ENCODE measurements around the gene ATP8A2. TPM values are rescaled to one million over a fixed set of nuclear protein-coding genes. Genes with fewer than 3 reads are reported as not detected.

Gene ATP8A2
- polyA plus RNA-seq, 6 donors from 2014 or later = 0.03 TPM; not detected in 5

- H3K9me3 Mint-ChIP-seq = peaks cover 0 to 6% (median 0%) of the 10 kb centered on the region in 7 donors
- ATAC-seq (ENCODE audit: low read depth in 2 of 2) (no peak), DNase-seq (no peak)
- H3K27me3 Mint-ChIP-seq = peaks cover 8 to 32% (median 20%) of the 10 kb centered on the region in 3 donors
- H3K36me3 Mint-ChIP-seq = no peaks in the 10 kb centered on the region
- no peak overlapping the region for H3K27ac Mint-ChIP-seq
- no peak overlapping the region for H3K4me3 Mint-ChIP-seq
- H3K4me1 Mint-ChIP-seq = no peaks in the 10 kb centered on the region
Observed at GRCh38 chr13:25587326-25587980, 215.7 kb downstream of the ATP8A2 start.

DNA sequence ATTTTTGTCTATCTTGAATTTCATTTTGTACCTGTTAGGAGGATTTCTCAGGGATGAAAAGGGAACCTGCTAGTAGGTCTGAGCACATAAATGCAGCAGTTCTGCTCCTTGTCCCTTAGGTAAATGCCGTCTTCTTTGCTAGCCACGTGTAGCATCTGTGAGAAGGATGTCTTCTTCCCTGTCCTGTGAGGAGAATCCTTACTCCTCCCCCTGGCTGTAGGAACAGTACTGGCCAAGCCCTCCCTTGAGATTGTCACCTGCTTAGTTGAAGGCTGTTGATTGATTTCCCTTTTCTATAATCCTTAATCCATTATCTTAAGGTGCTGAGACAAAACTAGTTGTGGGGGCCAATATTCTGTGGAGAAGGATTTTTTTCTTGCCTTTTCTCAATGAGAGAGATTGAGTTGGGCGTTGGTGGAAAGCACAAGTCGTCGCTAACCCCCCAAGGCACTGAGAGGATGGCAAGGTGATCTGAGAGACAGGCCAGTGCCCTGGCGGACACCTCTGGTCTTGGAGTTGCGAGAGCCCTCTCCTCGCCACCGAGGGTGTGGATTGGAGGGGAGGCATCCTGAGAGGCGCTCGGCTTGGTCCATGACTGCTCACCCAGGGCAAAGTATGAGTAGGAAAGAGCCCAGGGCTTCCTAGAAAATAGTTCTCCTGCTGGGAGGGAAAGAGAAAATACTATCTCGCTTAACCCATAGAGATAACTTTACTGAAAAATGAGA, 216.7 kb downstream of the ATP8A2 start:
- no peaks in the 10 kb centered on the region for H3K36me3 Mint-ChIP-seq
- no peak overlapping the region for H3K4me3 Mint-ChIP-seq
- DNase-seq (no peak), ATAC-seq (ENCODE audit: low read depth in 2 of 2) (no peak)
- H3K27ac Mint-ChIP-seq = no peak overlapping the region
- peaks cover 8 to 35% (median 17%) of the 10 kb centered on the region in 3 donors for H3K27me3 Mint-ChIP-seq
- H3K4me1 Mint-ChIP-seq = no peaks in the 10 kb centered on the region
- peaks cover 0 to 6% (median 0%) of the 10 kb centered on the region in 7 donors for H3K9me3 Mint-ChIP-seq

DNA sequence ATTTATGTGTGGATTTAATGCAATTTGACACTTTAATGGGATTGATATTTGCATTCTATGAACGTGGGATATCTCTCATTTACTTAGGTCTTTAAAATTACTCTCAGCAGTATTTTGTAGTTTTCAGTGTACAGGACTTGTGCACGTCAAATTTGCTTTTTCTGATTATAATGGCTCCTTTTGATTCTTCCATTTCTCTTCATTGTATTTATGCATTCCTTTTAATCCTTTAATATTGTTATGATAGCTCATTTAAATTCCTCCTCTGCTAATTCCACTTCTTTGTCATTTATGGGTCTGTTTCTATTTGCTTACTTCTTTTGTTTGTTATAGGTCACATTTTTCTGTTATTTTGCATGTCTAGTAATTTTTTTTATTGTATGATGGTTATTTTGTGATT, 226.6 kb downstream of the ATP8A2 start:
- ATAC-seq (ENCODE audit: low read depth in 2 of 2) (no peak), DNase-seq (no peak)
- H3K9me3 Mint-ChIP-seq = peaks cover 0 to 3% (median 2%) of the 10 kb centered on the region in 7 donors
- H3K36me3 Mint-ChIP-seq = no peaks in the 10 kb centered on the region
- H3K4me3 Mint-ChIP-seq = no peak overlapping the region
- H3K27ac Mint-ChIP-seq = no peak overlapping the region
- peaks cover 11 to 20% (median 15%) of the 10 kb centered on the region in 3 donors for H3K27me3 Mint-ChIP-seq
- H3K4me1 Mint-ChIP-seq = no peaks in the 10 kb centered on the region

GRCh38 chr13:25602176-25602575, 230.4 kb downstream of the ATP8A2 start:
- Mint-ChIP-seq H3K4me1 (no peaks in the 10 kb centered on the region), H3K9me3 (peaks cover 0 to 3% (median 0%) of the 10 kb centered on the region in 7 donors), H3K4me3 (peak overlapping the region in 1 of 8 donors; percentile 81), H3K36me3 (no peaks in the 10 kb centered on the region), H3K27me3 (peaks cover 19 to 24% (median 24%) of the 10 kb centered on the region in 3 donors), H3K27ac (peak overlapping the region in 1 of 6 donors; percentile 79)
- no peak for DNase-seq
- no peak for ATAC-seq (ENCODE audit: low read depth in 2 of 2)

DNA sequence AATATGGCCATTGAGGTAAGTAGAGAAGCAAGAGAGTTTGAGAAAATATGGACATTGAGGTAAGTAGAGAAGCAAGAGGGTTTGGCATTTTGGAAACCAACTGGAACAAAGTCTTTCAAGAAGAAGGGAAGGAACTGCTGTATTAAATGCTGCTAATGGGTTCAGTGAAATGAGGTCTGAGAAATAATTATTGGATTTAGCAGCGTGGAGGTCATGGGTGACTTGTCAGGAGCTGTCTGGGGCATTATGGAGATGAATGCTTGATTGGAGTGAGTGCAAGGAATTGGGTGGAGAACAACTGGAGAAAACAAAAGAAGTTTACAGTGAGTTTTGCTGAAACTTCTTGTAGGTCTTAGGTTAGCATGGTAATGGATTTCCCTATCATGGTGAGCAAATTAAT, 232.3 kb downstream of the ATP8A2 start:
- no peak overlapping the region for H3K27ac Mint-ChIP-seq
- H3K9me3 Mint-ChIP-seq = peaks cover 0 to 2% (median 2%) of the 10 kb centered on the region in 7 donors
- DNase-seq = no peak
- no peaks in the 10 kb centered on the region for H3K36me3 Mint-ChIP-seq
- H3K4me1 Mint-ChIP-seq = no peaks in the 10 kb centered on the region
- no peak for ATAC-seq (ENCODE audit: low read depth in 2 of 2)
- no peak overlapping the region for H3K4me3 Mint-ChIP-seq
- H3K27me3 Mint-ChIP-seq = peaks cover 19 to 24% (median 20%) of the 10 kb centered on the region in 3 donors

- ATAC-seq (ENCODE audit: low read depth in 2 of 2) (no peak), DNase-seq (no peak)
- Mint-ChIP-seq H3K4me1 (no peaks in the 10 kb centered on the region), H3K27me3 (peaks cover 17 to 21% (median 19%) of the 10 kb centered on the region in 3 donors), H3K27ac (no peak overlapping the region), H3K36me3 (no peaks in the 10 kb centered on the region), H3K4me3 (no peak overlapping the region), H3K9me3 (peaks cover 7 to 19% (median 13%) of the 10 kb centered on the region in 7 donors)
Observed at GRCh38 chr13:25607096-25607495, 235.3 kb downstream of the ATP8A2 start.

- peaks cover 12 to 21% (median 12%) of the 10 kb centered on the region in 3 donors for H3K27me3 Mint-ChIP-seq
- no peak for DNase-seq
- H3K4me3 Mint-ChIP-seq = no peak overlapping the region
- H3K9me3 Mint-ChIP-seq = peaks cover 10 to 19% (median 13%) of the 10 kb centered on the region in 7 donors
- no peak for ATAC-seq (ENCODE audit: low read depth in 2 of 2)
- H3K36me3 Mint-ChIP-seq = no peaks in the 10 kb centered on the region
- H3K4me1 Mint-ChIP-seq = no peaks in the 10 kb centered on the region
- H3K27ac Mint-ChIP-seq = no peak overlapping the region
Observed at GRCh38 chr13:25608181-25608580, 236.4 kb downstream of the ATP8A2 start.

GRCh38 chr13:25616674-25617073, 244.9 kb downstream of the ATP8A2 start:
- no peaks in the 10 kb centered on the region for H3K4me1 Mint-ChIP-seq
- H3K27me3 Mint-ChIP-seq = peaks cover 10 to 39% (median 17%) of the 10 kb centered on the region in 3 donors
- H3K4me3 Mint-ChIP-seq = no peak overlapping the region
- no peak overlapping the region for H3K27ac Mint-ChIP-seq
- no peak for ATAC-seq (ENCODE audit: low read depth in 2 of 2)
- H3K36me3 Mint-ChIP-seq = peaks cover 0 to 7% of the 10 kb centered on the region in 2 donors
- DNase-seq = no peak
- peaks cover 0 to 11% (median 3%) of the 10 kb centered on the region in 7 donors for H3K9me3 Mint-ChIP-seq

DNA sequence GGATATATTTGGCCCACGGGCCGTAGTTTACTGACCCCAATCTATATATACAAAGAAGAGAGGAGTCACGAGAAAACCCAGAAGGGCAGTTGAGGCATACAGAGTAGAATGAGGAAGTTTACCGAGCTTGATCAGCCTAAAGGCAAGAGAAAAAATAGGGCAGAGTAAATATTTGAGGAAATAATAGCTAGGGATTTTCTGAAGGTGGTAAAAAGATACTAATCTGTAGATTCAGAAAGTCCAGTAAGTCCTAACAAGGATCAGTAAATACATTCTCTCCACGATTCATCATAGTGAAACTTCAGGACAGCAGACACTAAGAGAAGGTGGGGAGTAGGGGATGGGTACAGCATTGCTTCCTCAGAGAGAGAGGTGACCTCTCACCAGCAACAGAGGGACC, 248.1 kb downstream of the ATP8A2 start:
- peaks cover 0 to under 1% of the 10 kb centered on the region in 2 donors for H3K36me3 Mint-ChIP-seq
- H3K4me3 Mint-ChIP-seq = no peak overlapping the region
- peaks cover 0 to 3% (median 0%) of the 10 kb centered on the region in 7 donors for H3K9me3 Mint-ChIP-seq
- DNase-seq = no peak
- peaks cover 6 to 27% (median 10%) of the 10 kb centered on the region in 3 donors for H3K27me3 Mint-ChIP-seq
- no peak for ATAC-seq (ENCODE audit: low read depth in 2 of 2)
- H3K27ac Mint-ChIP-seq = no peak overlapping the region
- H3K4me1 Mint-ChIP-seq = no peaks in the 10 kb centered on the region

DNA sequence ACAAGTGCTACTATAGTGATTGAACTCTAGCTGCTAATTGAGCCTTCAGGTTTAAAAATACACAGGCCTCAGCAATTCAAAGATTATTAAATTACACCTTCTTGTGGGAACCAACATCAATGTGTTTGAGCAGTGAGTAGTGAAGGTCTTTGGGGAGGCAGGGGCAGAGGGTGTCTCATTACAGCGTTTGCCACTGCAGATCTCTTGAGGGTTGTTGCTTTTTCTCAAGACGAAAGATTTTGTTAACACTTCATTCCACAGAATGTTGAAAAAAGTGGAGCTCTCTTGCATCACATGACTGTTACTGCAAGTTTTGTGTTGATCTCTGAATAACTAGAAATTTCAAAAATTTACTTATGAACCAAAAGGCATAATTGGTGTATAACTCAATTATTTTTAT, 253.6 kb downstream of the ATP8A2 start:
- Mint-ChIP-seq H3K36me3 (no peaks in the 10 kb centered on the region), H3K27ac (no peak overlapping the region), H3K9me3 (peaks cover 0 to 24% (median 6%) of the 10 kb centered on the region in 7 donors), H3K4me1 (no peaks in the 10 kb centered on the region), H3K27me3 (peaks cover 0 to 2% (median 0%) of the 10 kb centered on the region in 3 donors), H3K4me3 (no peak overlapping the region)
- DNase-seq = no peak
- no peak for ATAC-seq (ENCODE audit: low read depth in 2 of 2)

- Mint-ChIP-seq H3K9me3 (peaks cover 0 to 24% (median 6%) of the 10 kb centered on the region in 7 donors), H3K27me3 (peaks cover 0 to 8% (median 8%) of the 10 kb centered on the region in 3 donors), H3K36me3 (no peaks in the 10 kb centered on the region), H3K4me1 (no peaks in the 10 kb centered on the region), H3K27ac (no peak overlapping the region), H3K4me3 (no peak overlapping the region)
- DNase-seq = no peak
- ATAC-seq (ENCODE audit: low read depth in 2 of 2) = no peak
Observed at GRCh38 chr13:25630329-25630900, 258.6 kb downstream of the ATP8A2 start.

DNA sequence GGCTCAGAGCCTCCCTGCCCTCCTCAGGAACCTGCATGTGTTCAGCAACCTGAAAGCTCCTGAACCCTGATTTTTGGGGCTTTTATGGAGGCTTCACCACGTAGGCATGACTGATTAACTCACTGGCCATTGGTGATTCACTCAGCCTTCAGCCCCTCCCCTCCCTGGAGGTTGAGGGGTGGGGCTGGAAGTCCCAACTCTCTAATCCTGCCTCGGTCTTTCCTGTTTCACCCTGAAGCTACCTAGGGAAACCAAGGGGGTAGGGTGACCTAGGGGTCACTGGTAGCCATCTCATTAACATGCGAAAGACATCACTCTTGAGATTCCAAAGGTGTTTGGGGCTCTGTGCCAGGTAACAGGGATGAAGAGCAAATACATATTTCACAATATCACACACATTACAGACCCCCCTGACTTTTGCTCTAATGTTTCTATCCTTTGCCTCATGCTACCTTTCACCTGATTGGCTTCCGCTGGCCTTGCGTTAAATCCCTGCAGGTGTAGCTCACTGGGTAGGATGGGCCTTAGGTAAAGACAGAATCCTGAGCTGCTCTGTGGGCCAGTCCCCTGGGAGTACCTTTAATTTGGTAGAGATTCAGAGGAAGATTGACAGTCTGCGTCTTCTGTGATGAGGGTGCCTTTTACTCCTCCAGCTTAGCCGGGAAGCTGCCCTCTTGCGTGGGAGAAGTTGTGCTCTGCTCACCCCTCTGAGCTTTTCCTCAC, 260.6 kb downstream of the ATP8A2 start:
- Mint-ChIP-seq H3K4me3 (no peak overlapping the region), H3K9me3 (peaks cover 0 to 10% (median 5%) of the 10 kb centered on the region in 7 donors), H3K4me1 (no peaks in the 10 kb centered on the region), H3K27ac (no peak overlapping the region), H3K27me3 (peaks cover 8 to 14% (median 9%) of the 10 kb centered on the region in 3 donors), H3K36me3 (no peaks in the 10 kb centered on the region)
- DNase-seq (no peak), ATAC-seq (ENCODE audit: low read depth in 2 of 2) (no peak)

DNA sequence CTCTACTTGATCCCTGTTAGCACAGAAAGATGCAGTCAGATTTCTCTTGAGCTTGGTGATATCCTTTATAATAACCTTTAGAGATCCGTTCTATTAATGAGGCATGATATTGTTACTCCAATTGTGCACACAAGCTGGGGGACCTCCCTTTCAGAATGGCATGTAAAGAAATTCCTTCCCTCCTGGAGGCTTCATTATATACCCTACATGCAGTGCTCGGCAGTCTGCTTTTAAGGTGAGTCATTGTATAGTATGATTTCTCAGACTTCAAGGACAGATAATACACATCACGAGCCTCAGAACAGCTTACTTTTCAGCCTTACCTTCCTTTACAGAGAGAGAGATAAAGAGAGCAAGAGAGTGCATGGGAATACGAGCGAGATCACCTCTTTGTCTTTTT, 261.3 kb downstream of the ATP8A2 start:
- ATAC-seq (ENCODE audit: low read depth in 2 of 2) (no peak), DNase-seq (no peak)
- H3K27me3 Mint-ChIP-seq = peaks cover 8 to 14% (median 13%) of the 10 kb centered on the region in 3 donors
- no peaks in the 10 kb centered on the region for H3K4me1 Mint-ChIP-seq
- H3K9me3 Mint-ChIP-seq = peaks cover 0 to 6% (median 2%) of the 10 kb centered on the region in 7 donors
- H3K4me3 Mint-ChIP-seq = no peak overlapping the region
- H3K36me3 Mint-ChIP-seq = no peaks in the 10 kb centered on the region
- H3K27ac Mint-ChIP-seq = no peak overlapping the region

Measured in naive B cell (primary cell).